Subcutaneous abdominal adipose tissue (tissue), 5 donors: Measurements from ENCODE around the gene UNK.
"Not testable (repeated sequence)": the region's sequence is repeated elsewhere in the genome, so short reads cannot be mapped to it uniquely, and the experiment has no call there.

Experiments
- H3K27ac ChIP-seq: one replicate; pipeline ENCODE4 v1.7.0; 2013; ENCODE audit warnings: low read depth, mild to moderate bottlenecking, inconsistent platforms, low read length, moderate library complexity
- H3K27me3 ChIP-seq, 5 donors: one replicate each; pipeline ENCODE4 v1.7.0; 2013; ENCODE audit warnings: low read length in 5 of 5, inconsistent platforms in 1 of 5; ENCODE audit not compliant: control insufficient read depth in 5 of 5, insufficient read depth in 4 of 5
- H3K36me3 ChIP-seq, 5 donors: one replicate each; pipeline ENCODE4 v1.7.0; 2013; ENCODE audit warnings: low read length in 5 of 5; ENCODE audit not compliant: control insufficient read depth in 5 of 5, insufficient read depth in 5 of 5
- H3K4me1 ChIP-seq, 5 donors: one replicate each; pipeline ENCODE4 v1.7.0; 2013; ENCODE audit warnings: low read length in 5 of 5, mild to moderate bottlenecking in 3 of 5, moderate library complexity in 1 of 5; ENCODE audit not compliant: control insufficient read depth in 5 of 5, insufficient read depth in 5 of 5
- H3K4me3 ChIP-seq, 5 donors: one replicate each; pipeline ENCODE4 v1.7.0; 2013; ENCODE audit warnings: low read length in 5 of 5, low read depth in 1 of 5
- H3K9ac ChIP-seq, 5 donors: one replicate each; pipeline ENCODE4 v1.7.0; 2013; ENCODE audit warnings: low read length in 5 of 5, mild to moderate bottlenecking in 4 of 5, moderate library complexity in 3 of 5
- H3K9me3 ChIP-seq, 5 donors: one replicate each; pipeline ENCODE4 v1.7.0; 2013; ENCODE audit warnings: low read length in 5 of 5; ENCODE audit not compliant: control insufficient read depth in 5 of 5
- donor health status: healthy.
- donor health status: healthy.
- donor health status: healthy.
- donor health status: healthy.
- donor health status: healthy.

Gene UNK

GRCh38 chr17:75855310-75856061, 70.9 kb downstream of the UNK start, which contains the start of gene WBP2:
TSS of gene WBP2 (minus strand) at chr17:75855335. CDS start at chr17:75855297, 38 bp downstream.
- peak within 1 kb of the TSS; percentile 73 to 89 (median 86) for H3K4me3 ChIP-seq
- H3K9ac ChIP-seq: peak within 1 kb of the TSS; percentile 68 to 96 (median 93)
- peaks cover 0 to 2% (median 0%) of the 10 kb centered on the region in 5 donors for H3K27me3 ChIP-seq
- H3K4me1 ChIP-seq: peaks cover 13 to 50% (median 39%) of the 10 kb centered on the region in 5 donors
- no peaks in the 10 kb centered on the region for H3K9me3 ChIP-seq
- H3K27ac ChIP-seq: peak within 1 kb of the TSS; percentile 94
- peaks cover 0 to 13% (median 11%) of the 10 kb centered on the region in 5 donors for H3K36me3 ChIP-seq

- H3K4me3 ChIP-seq: peak overlapping the region; percentile 71 to 87 (median 82)
- H3K9me3 ChIP-seq: no peaks in the 10 kb centered on the region
- H3K4me1 ChIP-seq: peaks cover 11 to 45% (median 31%) of the 10 kb centered on the region in 5 donors
- peaks cover 0 to 2% (median 0%) of the 10 kb centered on the region in 5 donors for H3K27me3 ChIP-seq
- peak overlapping the region; percentile 68 to 93 (median 87) for H3K9ac ChIP-seq
- H3K27ac ChIP-seq: peak overlapping the region; percentile 94
- H3K36me3 ChIP-seq: peaks cover 0 to 6% (median 4%) of the 10 kb centered on the region in 5 donors
Measured at GRCh38 chr17:75856062-75856756, 71.6 kb downstream of the UNK start.

- H3K9ac ChIP-seq, H3K9me3 ChIP-seq, H3K4me3 ChIP-seq, H3K36me3 ChIP-seq, H3K27me3 ChIP-seq: not testable (repeated sequence)
- H3K4me1 ChIP-seq: peaks cover 7 to 33% (median 15%) of the 10 kb centered on the region in 5 donors
- peak overlapping the region; percentile 54 for H3K27ac ChIP-seq
Measured at GRCh38 chr17:75859358-75859757, 74.8 kb downstream of the UNK start.

GRCh38 chr17:75861927-75862317, 77.3 kb downstream of the UNK start:
- Histone ChIP-seq H3K27ac (no peak overlapping the region), H3K4me1 (peaks cover 7 to 28% (median 9%) of the 10 kb centered on the region in 5 donors)

GRCh38 chr17:75864448-75864871, 79.9 kb downstream of the UNK start:
- Histone ChIP-seq H3K9ac (peak overlapping the region in 1 of 5 donors; percentile 51), H3K4me1 (peaks cover 9 to 22% (median 14%) of the 10 kb centered on the region in 5 donors), H3K27ac (peak overlapping the region; percentile 23), H3K36me3 (no peaks in the 10 kb centered on the region), H3K9me3 (no peaks in the 10 kb centered on the region), H3K4me3 (peak overlapping the region in 1 of 5 donors; percentile 6), H3K27me3 (peaks cover 0 to 8% (median 0%) of the 10 kb centered on the region in 5 donors)

More at GRCh38 chr17:75861927-75862317, 77.3 kb downstream of the UNK start:
- H3K4me3 ChIP-seq: no peak overlapping the region
- H3K36me3 ChIP-seq: no peaks in the 10 kb centered on the region
- no peaks in the 10 kb centered on the region for H3K27me3 ChIP-seq
- no peaks in the 10 kb centered on the region for H3K9me3 ChIP-seq
- no peak overlapping the region for H3K9ac ChIP-seq

GRCh38 chr17:75864887-75865286, 80.3 kb downstream of the UNK start:
- H3K4me3 ChIP-seq, H3K36me3 ChIP-seq, H3K9me3 ChIP-seq: not testable (repeated sequence)
- peaks cover 9 to 26% (median 19%) of the 10 kb centered on the region in 5 donors for H3K4me1 ChIP-seq
- H3K27me3 ChIP-seq: peaks cover 0 to 12% (median 0%) of the 10 kb centered on the region in 5 donors
- peak overlapping the region; percentile 23 for H3K27ac ChIP-seq
- H3K9ac ChIP-seq: peak overlapping the region in 1 of 5 donors; percentile 51

GRCh38 chr17:75865404-75866188, 81.0 kb downstream of the UNK start:
- not testable (repeated sequence) for H3K9ac ChIP-seq, H3K36me3 ChIP-seq, H3K9me3 ChIP-seq, H3K4me3 ChIP-seq
- Histone ChIP-seq H3K4me1 (peaks cover 9 to 28% (median 21%) of the 10 kb centered on the region in 5 donors), H3K27ac (peak overlapping the region; percentile 23), H3K27me3 (peaks cover 0 to 13% (median 0%) of the 10 kb centered on the region in 5 donors)

- H3K36me3 ChIP-seq, H3K9ac ChIP-seq, H3K4me3 ChIP-seq, H3K9me3 ChIP-seq: not testable (repeated sequence)
- H3K27ac ChIP-seq: peak overlapping the region; percentile 62
- peaks cover 18 to 43% (median 37%) of the 10 kb centered on the region in 5 donors for H3K4me1 ChIP-seq
- H3K27me3 ChIP-seq: peaks cover 0 to 16% (median 0%) of the 10 kb centered on the region in 5 donors
Measured at GRCh38 chr17:75868730-75869281, 84.2 kb downstream of the UNK start.
